Psoas muscle (tissue), 8 donors: ENCODE data around the gene CDK14. TPM values are rescaled to one million over a fixed set of nuclear protein-coding genes. Genes with fewer than 3 reads are reported as not detected.
A peak's percentile ranks its signal among the peaks of the same experiment; 100 is the strongest.

Experiments used
- ATAC-seq, 4 donors: fragments of 200-7000 bp; cut with Tn5 transposase; one replicate each; pipeline ENCODE4 v1.9.1; 2020; ENCODE audit warnings: moderate library complexity in 3 of 4, mild to moderate bottlenecking in 2 of 4
- DNase-seq, 2 donors: peaks; one replicate each; pipeline ENCODE4 v3.0.0-alpha.2; 2020
- H3K27ac ChIP-seq: fragments of 200-600 bp; one replicate; pipeline ENCODE4 v1.8.0; 2022
- H3K27me3 ChIP-seq, 3 donors: fragments of 200-600 bp in 1 of 3; one replicate each; pipeline versions ENCODE4 v1.6.1 to v1.8.0; 2013 to 2022; ENCODE audit warnings: low read length in 2 of 3, mild to moderate bottlenecking in 2 of 3, moderate library complexity in 1 of 3; ENCODE audit not compliant: insufficient read depth in 3 of 3
- H3K36me3 ChIP-seq, 2 donors: fragments of 200-600 bp in 1 of 2; one replicate each; pipeline versions ENCODE4 v1.6.1 to v1.8.0; 2013 to 2022; ENCODE audit warnings: low read depth in 1 of 2, mild to moderate bottlenecking in 1 of 2, moderate library complexity in 1 of 2; ENCODE audit not compliant: insufficient read depth in 1 of 2
- H3K4me1 ChIP-seq: fragments of 200-600 bp; one replicate; pipeline ENCODE4 v1.8.0; 2022
- H3K4me3 ChIP-seq: fragments of 200-600 bp; one replicate; pipeline ENCODE4 v1.8.0; 2022; ENCODE audit warnings: mild to moderate bottlenecking
- H3K9me3 ChIP-seq: fragments of 200-600 bp; one replicate; pipeline ENCODE4 v1.8.0; 2022
- WGBS, 3 donors: extraction: QIAGEN DNeasy Blood & Tissue Kit; methylation state at CpG; one replicate each; pipeline versions ENCODE4 v1.1.6 to v1.1.7; 2013; 5-methylcytosine and 5-hydroxymethylcytosine counted together
- intact Hi-C, 2 donors: fragments of 100-400 bp; cut with DNase I; formaldehyde crosslinking; loops; one replicate each; pipeline versions ENCODE4 v1.11.0 to v1.14.2; 2022
- polyA plus RNA-seq, 3 donors: library from polyadenylated mRNA; stranded (reverse); fragments of 200-250 nt; gene quantifications; one replicate each; pipeline ENCODE4 v1.2.3, GENCODE V29; 2013
- total RNA-seq, 4 donors: library from RNA; stranded (reverse); fragmentation: NEBNext Ultra II Directional in 2 of 4; extraction: Animal tissue kit (Norgen Biotek cat#: 25700) in 2 of 4; gene quantifications; one replicate each; pipeline versions ENCODE4 v1.2.1 to v1.2.4, GENCODE V29; 2021 to 2023
- TF ChIP-seq, protein P1 (sequence below): fragments of 200-600 bp; IDR thresholded peaks from one replicate; pipeline ENCODE4 v1.8.0; 2022; ENCODE audit warnings: antibody characterized with exemption
- donor health status: healthy with polysubstance abuse.
- donor health status: DM: no; HTN: no; CAD: no; lungs with moderate emphysema.
- donor health status: Bipolar disorder and iron deficiency.
- donor health status: healthy.
- donor health status: DM: yes; HTN: yes; CAD: no.
- donor health status: DM: no; HTN: no; CAD: no.
- donor health status: DM: no; HTN: no; CAD: no.
- donor health status: DM: yes; HTN: yes; CAD: no.

The CDK14 gene
- total and polyA plus RNA-seq, 7 donors, result 1.7 to 16.6 (median 10.6) TPM

GRCh38 chr7:90877201-90877600 lies 281.1 kb downstream of the CDK14 start:
- H3K27ac ChIP-seq, result no peak overlapping the region
- no peak overlapping the region for H3K4me3 ChIP-seq
- no peak for ATAC-seq
- no peak for DNase-seq
- intact Hi-C loops, result no loop called here
- H3K27me3 ChIP-seq, result no peaks in the 10 kb centered on the region
- no peaks in the 10 kb centered on the region for H3K36me3 ChIP-seq
- no peaks in the 10 kb centered on the region for H3K9me3 ChIP-seq
- H3K4me1 ChIP-seq, result peaks cover 5% of the 10 kb centered on the region
- TF ChIP-seq, protein P1, sequence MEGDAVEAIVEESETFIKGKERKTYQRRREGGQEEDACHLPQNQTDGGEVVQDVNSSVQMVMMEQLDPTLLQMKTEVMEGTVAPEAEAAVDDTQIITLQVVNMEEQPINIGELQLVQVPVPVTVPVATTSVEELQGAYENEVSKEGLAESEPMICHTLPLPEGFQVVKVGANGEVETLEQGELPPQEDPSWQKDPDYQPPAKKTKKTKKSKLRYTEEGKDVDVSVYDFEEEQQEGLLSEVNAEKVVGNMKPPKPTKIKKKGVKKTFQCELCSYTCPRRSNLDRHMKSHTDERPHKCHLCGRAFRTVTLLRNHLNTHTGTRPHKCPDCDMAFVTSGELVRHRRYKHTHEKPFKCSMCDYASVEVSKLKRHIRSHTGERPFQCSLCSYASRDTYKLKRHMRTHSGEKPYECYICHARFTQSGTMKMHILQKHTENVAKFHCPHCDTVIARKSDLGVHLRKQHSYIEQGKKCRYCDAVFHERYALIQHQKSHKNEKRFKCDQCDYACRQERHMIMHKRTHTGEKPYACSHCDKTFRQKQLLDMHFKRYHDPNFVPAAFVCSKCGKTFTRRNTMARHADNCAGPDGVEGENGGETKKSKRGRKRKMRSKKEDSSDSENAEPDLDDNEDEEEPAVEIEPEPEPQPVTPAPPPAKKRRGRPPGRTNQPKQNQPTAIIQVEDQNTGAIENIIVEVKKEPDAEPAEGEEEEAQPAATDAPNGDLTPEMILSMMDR, result no peak
- 46 to 51% (median 49%) methylated on average over 2 of the region's 2 CpGs for WGBS, 3 donors

DNA sequence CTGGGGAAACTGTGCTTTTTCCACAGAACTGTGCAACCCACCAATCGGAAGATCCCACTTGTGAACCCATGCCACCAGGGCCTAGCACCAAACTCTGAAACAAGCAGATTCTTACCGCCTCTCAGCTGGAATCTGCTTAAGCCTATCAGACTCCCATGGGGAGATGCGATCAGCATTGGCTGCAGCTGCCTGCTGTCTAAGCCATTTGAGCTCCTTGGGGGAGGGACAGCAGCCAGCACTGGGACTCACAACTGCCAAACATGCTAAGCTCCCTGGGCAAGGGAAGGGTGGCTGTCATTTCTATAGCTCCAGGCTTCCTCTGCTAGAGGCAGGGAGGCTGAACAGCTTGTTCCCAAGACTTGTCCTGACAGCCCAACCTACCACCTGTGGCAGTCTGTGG lies 283.8 kb downstream of the CDK14 start:
- 20 to 32% (median 26%) methylated on average over 3 of the region's 3 CpGs for WGBS, 3 donors
- TF ChIP-seq, protein P1, result no peak
- no peak overlapping the region for H3K27ac ChIP-seq
- ATAC-seq, result peak in 3 of 4 donors; percentile 57 to 67 (median 65)
- no peaks in the 10 kb centered on the region for H3K27me3 ChIP-seq
- intact Hi-C loops, result no loop called here
- no peaks in the 10 kb centered on the region for H3K36me3 ChIP-seq
- no peak overlapping the region for H3K4me3 ChIP-seq
- peaks cover 5% of the 10 kb centered on the region for H3K4me1 ChIP-seq
- peak in 1 of 2 donors; percentile 50 for DNase-seq
- H3K9me3 ChIP-seq, result no peaks in the 10 kb centered on the region

- no peaks in the 10 kb centered on the region for H3K36me3 ChIP-seq
- DNase-seq (no peak), ATAC-seq (no peak)
- H3K4me1 ChIP-seq, result peaks cover 4% of the 10 kb centered on the region
- TF ChIP-seq, protein P1, result no peak
- intact Hi-C loops, result no loop called here
- no peak overlapping the region for H3K4me3 ChIP-seq
- H3K9me3 ChIP-seq, result no peaks in the 10 kb centered on the region
- 67 to 83% (median 69%) methylated on average over 2 of the region's 2 CpGs for WGBS, 3 donors
- no peak overlapping the region for H3K27ac ChIP-seq
- no peaks in the 10 kb centered on the region for H3K27me3 ChIP-seq
These were observed 290.3 kb downstream of the CDK14 start for GRCh38 chr7:90886416-90886815.

GRCh38 chr7:90889210-90889609 lies 293.1 kb downstream of the CDK14 start:
- H3K27ac ChIP-seq, result no peak overlapping the region
- no peak for ATAC-seq
- H3K9me3 ChIP-seq, result no peaks in the 10 kb centered on the region
- H3K36me3 ChIP-seq, result no peaks in the 10 kb centered on the region
- no peaks in the 10 kb centered on the region for H3K27me3 ChIP-seq
- H3K4me1 ChIP-seq, result peaks cover 4% of the 10 kb centered on the region
- TF ChIP-seq, protein P1, result no peak
- DNase-seq, result no peak
- 66 to 72% (median 70%) methylated on average over 2 of the region's 2 CpGs for WGBS, 3 donors
- intact Hi-C loops, result no loop called here
- no peak overlapping the region for H3K4me3 ChIP-seq

GRCh38 chr7:90889644-90890043 lies 293.5 kb downstream of the CDK14 start:
- H3K4me1 ChIP-seq, result peaks cover 4% of the 10 kb centered on the region
- H3K36me3 ChIP-seq, result no peaks in the 10 kb centered on the region
- ATAC-seq (no peak), DNase-seq (no peak)
- TF ChIP-seq, protein P1, result no peak
- no peak overlapping the region for H3K27ac ChIP-seq
- H3K9me3 ChIP-seq, result no peaks in the 10 kb centered on the region
- WGBS, 3 donors, result 95 to 100% (median 100%) methylated on average over 1 of the region's 1 CpG
- intact Hi-C loops, result no loop called here
- H3K4me3 ChIP-seq, result no peak overlapping the region
- H3K27me3 ChIP-seq, result no peaks in the 10 kb centered on the region
